ENCODE data around the gene DCUN1D2. TPM values are rescaled to one million over a fixed set of nuclear protein-coding genes. Genes with fewer than 3 reads are reported as not detected.
A peak's percentile ranks its signal among the peaks of the same experiment; 100 is the strongest.

DCUN1D2 gene
- total and polyA plus RNA-seq, 12 donors = 40.9 to 307 (median 219) TPM

DNA sequence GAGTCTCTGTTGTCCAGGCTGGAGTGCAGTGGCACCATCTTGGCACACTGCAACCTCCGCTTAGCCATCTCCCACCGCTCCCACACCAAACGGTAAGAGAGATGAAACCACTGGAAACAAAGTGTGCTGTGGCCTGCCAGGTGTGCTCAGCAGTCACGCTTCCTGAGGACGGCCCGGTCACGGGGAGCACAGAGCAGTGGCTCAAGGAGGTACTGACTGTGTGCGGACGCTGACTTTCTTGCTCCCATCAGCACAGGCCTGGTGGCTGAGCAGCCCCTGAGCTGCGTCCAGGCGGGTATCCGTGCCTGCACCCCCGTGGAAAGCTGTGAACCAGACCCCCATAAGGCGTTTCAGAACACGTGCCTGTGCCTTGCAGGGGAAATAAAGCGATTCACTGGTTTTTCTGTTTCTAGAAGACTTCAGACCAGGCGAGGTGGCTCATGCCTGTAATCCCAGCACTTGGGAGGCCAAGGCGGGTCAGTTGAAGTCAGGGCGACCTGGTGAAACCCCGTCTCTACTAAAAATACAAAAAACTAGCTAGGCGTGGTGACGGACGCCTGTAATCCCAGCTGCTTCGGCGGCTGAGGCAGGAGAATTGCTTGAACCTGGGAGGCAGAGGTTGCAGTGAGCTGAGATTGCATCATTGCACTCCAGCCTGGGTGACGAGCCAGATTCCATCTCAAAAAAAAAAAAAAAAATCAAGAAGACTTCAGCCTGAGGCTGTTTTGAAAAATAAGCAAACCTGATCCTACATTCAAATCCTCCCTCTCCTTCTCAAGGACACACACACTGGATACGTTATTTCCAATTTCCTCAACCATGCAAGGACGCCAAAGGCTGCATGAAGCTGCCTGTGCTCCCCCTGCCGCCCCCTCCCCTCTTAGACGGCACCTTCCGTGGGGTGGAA is 62.7 kb downstream of the DCUN1D2 start:
- no peaks in the 10 kb centered on the region for H3K27me3 ChIP-seq
- ATAC-seq (no peak), DNase-seq (no peak)
- peaks cover 0 to 85% (median 4%) of the 10 kb centered on the region in 9 donors for H3K36me3 ChIP-seq
- no peaks in the 10 kb centered on the region for H3K9me3 ChIP-seq
- peaks cover 0 to 18% (median 0%) of the 10 kb centered on the region in 9 donors for H3K4me1 ChIP-seq
- no peak overlapping the region for H3K27ac ChIP-seq
- intact Hi-C loops (cut with DNase I) = no loop called here
- 85 to 89% methylated on average over 31 of the region's 31 CpGs for WGBS, 2 donors
- TF ChIP-seq, protein P1, sequence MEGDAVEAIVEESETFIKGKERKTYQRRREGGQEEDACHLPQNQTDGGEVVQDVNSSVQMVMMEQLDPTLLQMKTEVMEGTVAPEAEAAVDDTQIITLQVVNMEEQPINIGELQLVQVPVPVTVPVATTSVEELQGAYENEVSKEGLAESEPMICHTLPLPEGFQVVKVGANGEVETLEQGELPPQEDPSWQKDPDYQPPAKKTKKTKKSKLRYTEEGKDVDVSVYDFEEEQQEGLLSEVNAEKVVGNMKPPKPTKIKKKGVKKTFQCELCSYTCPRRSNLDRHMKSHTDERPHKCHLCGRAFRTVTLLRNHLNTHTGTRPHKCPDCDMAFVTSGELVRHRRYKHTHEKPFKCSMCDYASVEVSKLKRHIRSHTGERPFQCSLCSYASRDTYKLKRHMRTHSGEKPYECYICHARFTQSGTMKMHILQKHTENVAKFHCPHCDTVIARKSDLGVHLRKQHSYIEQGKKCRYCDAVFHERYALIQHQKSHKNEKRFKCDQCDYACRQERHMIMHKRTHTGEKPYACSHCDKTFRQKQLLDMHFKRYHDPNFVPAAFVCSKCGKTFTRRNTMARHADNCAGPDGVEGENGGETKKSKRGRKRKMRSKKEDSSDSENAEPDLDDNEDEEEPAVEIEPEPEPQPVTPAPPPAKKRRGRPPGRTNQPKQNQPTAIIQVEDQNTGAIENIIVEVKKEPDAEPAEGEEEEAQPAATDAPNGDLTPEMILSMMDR (IDR thresholded peaks at IDR 0.05) = no peak
- H3K4me3 ChIP-seq = no peak overlapping the region

DNA sequence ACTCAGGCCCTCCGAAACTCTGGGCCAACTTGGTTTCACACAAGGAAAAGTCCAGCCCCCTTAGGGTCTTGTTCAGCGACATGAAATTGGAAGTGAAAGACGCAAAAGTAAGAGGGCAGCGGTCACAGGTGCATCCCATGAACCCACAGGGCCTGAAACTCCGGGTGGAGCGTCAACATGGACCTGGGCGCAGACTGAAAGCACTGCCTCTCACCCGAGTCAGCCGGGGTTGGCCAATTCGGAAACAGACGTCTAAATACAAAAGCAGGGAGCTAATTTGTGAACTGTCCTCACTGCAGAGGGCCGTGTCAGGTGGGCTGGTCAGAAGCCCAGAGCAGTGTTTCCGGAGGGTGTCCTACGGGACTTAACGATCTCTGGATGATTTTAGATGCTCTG is 63.9 kb downstream of the DCUN1D2 start:
- no peak overlapping the region for H3K4me3 ChIP-seq
- peaks cover 0 to 7% (median 0%) of the 10 kb centered on the region in 9 donors for H3K4me1 ChIP-seq
- no peaks in the 10 kb centered on the region for H3K9me3 ChIP-seq
- whole genome bisulfite sequencing, 2 donors = 90 to 92% methylated on average over 15 of the region's 15 CpGs
- H3K27me3 ChIP-seq = no peaks in the 10 kb centered on the region
- peak overlapping the region in 1 of 10 donors; percentile 25 for H3K27ac ChIP-seq
- intact Hi-C loops (cut with DNase I) = no loop called here
- DNase-seq (no peak), ATAC-seq (no peak)
- H3K36me3 ChIP-seq = peaks cover 0 to 87% (median 3%) of the 10 kb centered on the region in 9 donors
- TF ChIP-seq, protein P1 (IDR thresholded peaks at IDR 0.05) = no peak

DNA sequence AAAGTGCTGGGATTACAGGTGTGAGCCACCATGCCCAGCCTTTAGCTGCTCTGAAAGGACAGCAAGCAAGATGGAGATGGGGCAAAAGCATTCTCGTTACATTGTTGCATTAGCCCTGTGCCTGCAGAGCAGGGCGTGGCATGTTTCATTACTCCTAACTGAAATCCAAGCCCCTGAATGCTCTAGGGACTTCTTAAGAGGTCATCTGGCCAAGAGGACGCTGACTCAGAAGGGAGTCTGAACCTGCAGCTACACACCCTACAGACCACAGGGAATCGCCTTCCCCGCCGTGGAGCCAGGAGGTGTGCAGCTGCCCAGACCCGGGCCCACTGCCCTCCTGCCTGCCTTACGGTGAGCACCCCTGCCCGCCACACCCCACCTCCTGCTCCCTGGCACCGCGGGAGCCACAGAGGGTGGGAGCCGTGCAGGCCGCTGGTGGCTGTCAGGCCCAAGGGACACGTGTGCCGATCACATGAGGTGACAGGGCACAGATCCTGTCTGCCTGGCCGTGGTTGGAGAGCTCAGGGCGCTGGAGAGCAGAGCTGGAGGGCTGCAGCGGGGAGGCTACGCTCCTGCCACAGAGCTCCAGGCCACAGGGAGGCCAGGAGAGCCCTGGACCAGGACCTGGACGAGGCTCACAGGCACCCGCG is 64.4 kb downstream of the DCUN1D2 start:
- Histone ChIP-seq H3K4me3 (no peak overlapping the region), H3K36me3 (peaks cover 0 to 87% (median 3%) of the 10 kb centered on the region in 9 donors), H3K4me1 (peaks cover 0 to 5% (median 0%) of the 10 kb centered on the region in 9 donors), H3K27me3 (no peaks in the 10 kb centered on the region), H3K9me3 (no peaks in the 10 kb centered on the region), H3K27ac (peak overlapping the region in 1 of 10 donors; percentile 25)
- WGBS, 2 donors = 91 to 94% methylated on average over 22 of the region's 22 CpGs
- ATAC-seq (peak in 1 of 8 donors; percentile 7), DNase-seq (no peak)
- intact Hi-C loops (cut with DNase I) = no loop called here
- TF ChIP-seq, protein P1 (IDR thresholded peaks at IDR 0.05) = no peak

DNA sequence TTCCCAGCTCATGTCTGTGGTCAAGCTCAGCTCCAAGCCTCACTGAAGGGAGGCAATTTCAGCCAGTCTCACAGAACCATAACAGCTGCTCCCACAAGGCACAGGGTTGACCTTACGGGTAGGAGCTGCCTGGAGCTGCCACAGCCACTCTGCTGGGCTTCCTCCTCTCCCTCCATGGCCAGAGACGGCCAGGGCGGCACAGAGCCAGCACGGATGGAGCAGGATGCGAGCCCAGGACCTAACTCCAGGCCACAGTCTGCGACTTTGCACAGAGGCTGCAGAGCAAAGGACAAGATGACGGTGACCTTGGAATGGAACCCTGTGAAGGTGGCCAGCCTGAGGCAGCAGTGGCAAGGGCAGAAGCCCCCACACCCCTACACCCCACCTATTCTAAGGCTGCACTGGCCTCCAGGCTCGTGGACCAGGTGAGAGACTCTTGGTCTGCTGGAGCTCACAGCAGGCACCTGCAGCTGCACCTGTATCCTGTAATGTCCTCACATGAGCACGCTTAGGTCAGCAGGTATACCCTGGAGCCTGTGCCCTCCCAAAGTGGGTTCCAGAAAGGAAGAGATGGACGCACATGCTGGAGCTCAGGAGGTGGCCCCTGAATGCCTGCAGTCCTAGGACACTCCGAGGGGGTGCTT is 66.9 kb downstream of the DCUN1D2 start:
- no peaks in the 10 kb centered on the region for H3K9me3 ChIP-seq
- H3K36me3 ChIP-seq = peaks cover 0 to 78% (median 3%) of the 10 kb centered on the region in 9 donors
- H3K4me3 ChIP-seq = no peak overlapping the region
- ATAC-seq (peak in 1 of 8 donors; percentile 9), DNase-seq (no peak)
- 80 to 82% methylated on average over 11 of the region's 11 CpGs for WGBS, 2 donors
- H3K27me3 ChIP-seq = no peaks in the 10 kb centered on the region
- H3K4me1 ChIP-seq = no peaks in the 10 kb centered on the region
- intact Hi-C loops (cut with DNase I) = no loop called here
- TF ChIP-seq, protein P1 (IDR thresholded peaks at IDR 0.05) = no peak
- H3K27ac ChIP-seq = no peak overlapping the region

Measured in heart right ventricle (tissue), 16 donors.